Measurements from ENCODE around the gene DECR2.

DNA sequence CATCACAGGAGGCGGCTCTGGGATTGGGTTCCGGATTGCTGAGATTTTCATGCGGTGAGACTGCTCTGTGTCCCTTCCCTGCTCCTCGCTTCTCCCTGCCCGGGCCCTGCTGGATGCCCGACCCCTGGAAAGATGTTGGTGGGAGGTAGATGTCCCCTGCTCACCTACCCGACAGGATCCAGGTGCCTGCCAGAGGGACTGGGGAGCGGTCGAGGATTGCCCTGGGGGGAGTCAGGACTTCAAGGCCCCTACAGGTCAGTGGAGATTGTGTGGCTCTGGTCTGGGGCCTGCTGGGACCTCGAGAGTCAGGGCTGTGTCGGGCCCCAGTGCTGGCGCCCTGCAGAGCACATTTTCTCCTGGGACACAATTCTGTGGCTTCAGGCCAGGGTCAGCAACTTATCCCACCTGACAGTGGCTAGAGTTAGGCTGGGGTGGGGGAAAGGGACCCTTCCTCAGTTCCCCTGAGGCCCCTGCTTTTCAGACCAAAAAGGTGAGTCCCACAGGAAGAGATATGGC lies 3.3 kb downstream of the DECR2 start:
- TF ChIP-seq EZH2 (IDR thresholded peaks at IDR 0.05; ENCODE audit: low read length, missing control alignments): no peak
- TF ChIP-seq, protein P1, sequence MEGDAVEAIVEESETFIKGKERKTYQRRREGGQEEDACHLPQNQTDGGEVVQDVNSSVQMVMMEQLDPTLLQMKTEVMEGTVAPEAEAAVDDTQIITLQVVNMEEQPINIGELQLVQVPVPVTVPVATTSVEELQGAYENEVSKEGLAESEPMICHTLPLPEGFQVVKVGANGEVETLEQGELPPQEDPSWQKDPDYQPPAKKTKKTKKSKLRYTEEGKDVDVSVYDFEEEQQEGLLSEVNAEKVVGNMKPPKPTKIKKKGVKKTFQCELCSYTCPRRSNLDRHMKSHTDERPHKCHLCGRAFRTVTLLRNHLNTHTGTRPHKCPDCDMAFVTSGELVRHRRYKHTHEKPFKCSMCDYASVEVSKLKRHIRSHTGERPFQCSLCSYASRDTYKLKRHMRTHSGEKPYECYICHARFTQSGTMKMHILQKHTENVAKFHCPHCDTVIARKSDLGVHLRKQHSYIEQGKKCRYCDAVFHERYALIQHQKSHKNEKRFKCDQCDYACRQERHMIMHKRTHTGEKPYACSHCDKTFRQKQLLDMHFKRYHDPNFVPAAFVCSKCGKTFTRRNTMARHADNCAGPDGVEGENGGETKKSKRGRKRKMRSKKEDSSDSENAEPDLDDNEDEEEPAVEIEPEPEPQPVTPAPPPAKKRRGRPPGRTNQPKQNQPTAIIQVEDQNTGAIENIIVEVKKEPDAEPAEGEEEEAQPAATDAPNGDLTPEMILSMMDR (conservative IDR thresholded peaks at IDR 0.05 in 1 of 2, IDR thresholded peaks at IDR 0.05 in 1 of 2; ENCODE audit: low read depth in 1 of 2, low read length in 2 of 2): no peak
